Lower lobe of right lung (tissue), 2 donors: ENCODE measurements around the gene RAD54L. TPM values are rescaled to one million over a fixed set of nuclear protein-coding genes. Genes with fewer than 3 reads are reported as not detected.
A peak's percentile ranks its signal among the peaks of the same experiment; 100 is the strongest.

Source experiments
- ATAC-seq, 2 donors: fragments of 200-7000 bp; cut with Tn5 transposase; one replicate each; pipeline ENCODE4 v1.9.1; 2020 to 2022; ENCODE audit warnings: mild to moderate bottlenecking in 2 of 2, moderate library complexity in 2 of 2
- DNase-seq: peaks from one replicate; pipeline ENCODE4 v3.0.0-alpha.2; 2020
- H3K27ac ChIP-seq: fragments of 200-600 bp; one replicate; pipeline ENCODE4 v1.8.0; 2022
- H3K27me3 ChIP-seq: fragments of 200-600 bp; one replicate; pipeline ENCODE4 v1.8.0; 2022; ENCODE audit warnings: low read depth
- H3K36me3 ChIP-seq: fragments of 200-600 bp; one replicate; pipeline ENCODE4 v1.8.0; 2022; ENCODE audit warnings: mild to moderate bottlenecking
- H3K4me1 ChIP-seq: fragments of 200-600 bp; one replicate; pipeline ENCODE4 v1.8.0; 2022
- H3K4me3 ChIP-seq: fragments of 200-600 bp; one replicate; pipeline ENCODE4 v1.8.0; 2022; ENCODE audit warnings: mild to moderate bottlenecking
- H3K9me3 ChIP-seq: fragments of 200-600 bp; one replicate; pipeline ENCODE4 v1.8.0; 2022
- intact Hi-C: fragments of 100-400 bp; cut with DNase I; formaldehyde crosslinking; loops from one replicate; pipeline ENCODE4 v1.11.0; 2022
- long read RNA-seq: library from polyadenylated mRNA; unstranded; transcript quantifications from one replicate; pipeline ENCODE4 v2.0.0, GENCODE V29; 2021
- total RNA-seq: library from RNA; stranded (reverse); fragmentation: NEBNext Ultra II Directional; extraction: Animal tissue kit (Norgen Biotek cat#: 25700); gene quantifications from one replicate; pipeline ENCODE4 v1.2.1, GENCODE V29; 2021
- TF ChIP-seq, protein P1 (sequence below): fragments of 200-600 bp; IDR thresholded peaks from one replicate; pipeline ENCODE4 v1.8.0; 2022; ENCODE audit warnings: antibody characterized with exemption, mild to moderate bottlenecking
- donor health status: DM: no; HTN: yes; CAD: no; lungs with severe emphysema.

The RAD54L gene
- 1.7 TPM for total RNA-seq
- long read RNA-seq, partial matches to known transcripts, result 0 of 3 reads
- long read RNA-seq, other reads (novel, unspliced or antisense), result 2 of 3 reads

DNA sequence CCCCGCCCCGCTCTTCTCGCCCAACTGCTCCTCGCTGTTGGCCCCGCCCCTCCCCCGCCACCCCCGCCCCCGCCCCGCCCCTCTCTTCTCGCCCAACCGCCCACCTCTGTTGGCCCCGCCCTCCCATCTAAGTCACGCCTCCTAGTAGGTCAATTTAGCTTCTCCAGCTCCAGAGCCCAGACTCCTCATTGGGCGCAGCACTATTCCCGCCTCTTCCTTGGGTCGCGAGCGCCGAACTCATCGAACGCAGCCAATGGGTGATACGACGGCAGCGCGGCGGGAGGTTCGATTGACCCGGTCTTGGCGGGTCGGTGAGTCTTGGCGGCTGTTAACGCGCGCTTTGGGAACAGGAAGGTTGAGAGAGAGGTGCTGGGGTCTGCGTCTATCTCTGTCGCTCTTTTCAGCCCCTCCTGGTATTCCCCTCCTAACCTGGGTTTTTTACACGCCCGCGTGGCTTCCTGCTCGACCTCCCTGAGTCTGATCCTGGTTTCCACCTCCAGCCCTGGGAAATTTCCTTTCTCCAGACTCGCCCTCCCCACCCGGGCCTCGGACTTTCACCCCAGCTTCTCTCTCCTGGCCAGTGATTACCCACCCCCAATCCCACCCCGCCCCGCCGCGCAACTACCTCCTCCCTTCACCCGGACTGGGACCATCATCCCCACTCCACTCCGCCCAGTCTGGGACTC lies at the start of gene RAD54L:
Gene RAD54L, plus strand, starts transcription at position 328 of the 686 bp plus-strand sequence. CDS start 643 bp downstream, outside the sequence.
- no peaks in the 10 kb centered on the region for H3K27me3 ChIP-seq
- intact Hi-C loops, result no loop called here
- peaks cover 11% of the 10 kb centered on the region for H3K4me1 ChIP-seq
- no peaks in the 10 kb centered on the region for H3K9me3 ChIP-seq
- DNase-seq (peak; percentile 98), ATAC-seq (peak; percentile 97 to 98)
- peak within 1 kb of the TSS; percentile 72 for H3K27ac ChIP-seq
- peak within 1 kb of the TSS; percentile 70 for H3K4me3 ChIP-seq
- no peaks in the 10 kb centered on the region for H3K36me3 ChIP-seq
- TF ChIP-seq, protein P1, sequence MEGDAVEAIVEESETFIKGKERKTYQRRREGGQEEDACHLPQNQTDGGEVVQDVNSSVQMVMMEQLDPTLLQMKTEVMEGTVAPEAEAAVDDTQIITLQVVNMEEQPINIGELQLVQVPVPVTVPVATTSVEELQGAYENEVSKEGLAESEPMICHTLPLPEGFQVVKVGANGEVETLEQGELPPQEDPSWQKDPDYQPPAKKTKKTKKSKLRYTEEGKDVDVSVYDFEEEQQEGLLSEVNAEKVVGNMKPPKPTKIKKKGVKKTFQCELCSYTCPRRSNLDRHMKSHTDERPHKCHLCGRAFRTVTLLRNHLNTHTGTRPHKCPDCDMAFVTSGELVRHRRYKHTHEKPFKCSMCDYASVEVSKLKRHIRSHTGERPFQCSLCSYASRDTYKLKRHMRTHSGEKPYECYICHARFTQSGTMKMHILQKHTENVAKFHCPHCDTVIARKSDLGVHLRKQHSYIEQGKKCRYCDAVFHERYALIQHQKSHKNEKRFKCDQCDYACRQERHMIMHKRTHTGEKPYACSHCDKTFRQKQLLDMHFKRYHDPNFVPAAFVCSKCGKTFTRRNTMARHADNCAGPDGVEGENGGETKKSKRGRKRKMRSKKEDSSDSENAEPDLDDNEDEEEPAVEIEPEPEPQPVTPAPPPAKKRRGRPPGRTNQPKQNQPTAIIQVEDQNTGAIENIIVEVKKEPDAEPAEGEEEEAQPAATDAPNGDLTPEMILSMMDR, result no peak

DNA sequence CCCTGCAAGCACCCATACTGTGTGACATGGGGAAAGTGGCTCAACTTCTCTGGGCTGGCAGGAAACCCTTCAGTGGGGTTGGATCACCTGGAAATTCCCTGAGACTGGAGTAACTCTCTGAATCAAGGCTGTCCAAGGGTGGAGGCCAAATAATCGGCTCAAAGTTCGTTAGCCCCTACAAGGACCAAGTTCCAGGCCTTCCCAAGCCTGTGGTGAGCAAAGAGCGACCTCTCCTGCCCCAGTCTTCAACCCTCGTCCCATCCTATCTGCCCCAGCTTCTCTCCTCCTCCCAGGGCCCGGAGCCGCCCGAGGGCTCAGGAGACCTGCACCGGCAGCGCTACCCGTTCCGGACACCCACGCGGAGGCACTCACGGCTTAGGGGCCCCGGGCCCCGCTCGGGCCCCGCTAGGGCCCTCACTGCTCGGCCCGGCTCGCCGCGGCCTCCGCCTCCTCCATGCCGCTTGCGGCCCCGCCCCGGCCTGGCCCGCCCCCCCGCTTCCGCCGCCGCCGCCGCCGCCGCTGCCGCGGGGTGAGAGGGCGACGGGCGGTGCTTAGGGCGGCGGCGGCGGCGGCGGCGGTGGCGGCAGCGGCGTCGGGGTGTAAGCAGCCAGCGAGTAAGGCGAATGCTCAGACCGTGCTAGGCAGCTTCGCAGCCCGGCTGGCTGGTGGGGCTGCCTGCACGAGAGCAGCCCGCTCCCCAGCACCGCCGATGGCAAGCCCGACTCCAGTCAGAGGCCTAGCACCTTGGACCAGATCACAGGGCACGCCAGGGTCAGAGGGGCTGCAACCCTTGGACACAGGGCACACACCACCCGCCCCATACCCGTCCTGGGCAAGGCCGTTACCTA lies 49.4 kb upstream of the RAD54L start, which contains the start of gene POMGNT1:
Gene POMGNT1, minus strand, starts transcription at position 471 of the 848 bp plus-strand sequence. CDS start 613 bp downstream, outside the sequence.
- Histone ChIP-seq H3K36me3 (peaks cover 35% of the 10 kb centered on the region), H3K27me3 (no peaks in the 10 kb centered on the region), H3K4me3 (peak within 1 kb of the TSS; percentile 93), H3K27ac (peak within 1 kb of the TSS; percentile 85), H3K9me3 (no peaks in the 10 kb centered on the region), H3K4me1 (peaks cover 24% of the 10 kb centered on the region)
- ATAC-seq, result peak; percentile 94 to 97
- intact Hi-C loops, result no loop called here
- TF ChIP-seq, protein P1, result no peak
- peak; percentile 74 for DNase-seq

DNA sequence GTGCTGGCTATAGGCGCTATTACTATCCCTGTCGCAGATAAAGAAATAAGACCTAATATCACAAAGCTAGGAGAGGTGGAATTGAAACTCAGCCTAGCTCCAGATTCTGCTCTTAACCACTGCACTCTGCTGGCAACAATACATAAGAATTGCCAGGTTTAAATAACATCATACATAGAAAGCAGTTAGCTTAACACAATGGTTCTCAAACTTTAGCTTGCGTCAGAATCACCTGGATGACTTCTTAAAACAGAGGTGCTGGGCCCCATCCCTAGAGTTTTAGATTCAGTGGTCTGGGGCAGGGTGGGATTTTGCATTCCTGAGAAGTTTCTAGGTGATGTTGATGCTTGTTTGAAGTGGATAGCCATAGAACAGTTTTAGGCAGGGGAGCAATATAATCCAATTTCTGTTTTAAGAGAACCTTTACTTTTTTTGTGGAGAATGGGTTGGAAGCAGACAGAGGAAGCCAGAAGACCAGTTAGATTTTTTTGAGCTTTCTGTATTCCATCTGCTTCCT lies 48.3 kb upstream of the RAD54L start:
- Histone ChIP-seq H3K27ac (no peak overlapping the region), H3K4me3 (peak overlapping the region; percentile 93)
- intact Hi-C loops, result no loop called here

DNA sequence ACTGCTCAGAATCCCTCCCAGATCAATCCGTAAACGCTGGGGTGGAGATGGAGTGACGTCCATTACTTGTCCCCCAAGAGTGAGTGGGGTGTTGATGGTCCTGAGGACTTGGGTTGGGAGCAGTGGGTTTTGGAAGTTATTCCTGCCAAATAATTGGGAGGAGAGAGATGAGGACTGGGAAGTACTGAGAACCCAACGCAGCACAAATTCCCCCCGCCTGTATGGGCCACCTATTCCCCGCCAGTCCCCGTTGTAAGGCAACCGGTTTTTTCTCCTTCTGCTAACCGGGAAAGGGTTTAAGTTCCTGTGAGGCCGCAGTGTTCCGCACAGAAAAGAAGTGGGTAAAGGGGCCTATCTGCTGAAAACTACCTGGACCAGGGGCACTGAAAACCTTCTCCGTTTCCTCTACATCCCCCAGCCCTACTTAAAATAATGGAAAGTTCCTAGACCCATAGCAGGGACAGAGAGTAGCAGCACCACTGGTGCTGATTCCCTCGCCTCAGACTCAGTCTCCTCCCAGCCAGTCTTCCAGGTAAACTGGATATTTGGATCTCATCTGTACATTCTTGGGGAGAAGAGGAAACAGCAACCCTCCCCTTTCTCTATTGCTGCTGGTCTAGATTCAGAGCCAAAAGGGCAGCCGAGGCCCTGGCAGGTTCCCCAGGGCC lies 43.7 kb upstream of the RAD54L start:
- Histone ChIP-seq H3K4me3 (peak overlapping the region; percentile 76), H3K36me3 (no peaks in the 10 kb centered on the region), H3K27ac (peak overlapping the region; percentile 72), H3K27me3 (no peaks in the 10 kb centered on the region), H3K4me1 (peaks cover 23% of the 10 kb centered on the region), H3K9me3 (no peaks in the 10 kb centered on the region)
- intact Hi-C loops, result no loop called here
- ATAC-seq (peak; percentile 6 to 38), DNase-seq (no peak)
- TF ChIP-seq, protein P1, result no peak

More for the DNA sequence above, 48.3 kb upstream of the RAD54L start:
- ATAC-seq, result no peak
- TF ChIP-seq, protein P1, result no peak
- Histone ChIP-seq H3K4me1 (peaks cover 32% of the 10 kb centered on the region), H3K9me3 (no peaks in the 10 kb centered on the region), H3K27me3 (no peaks in the 10 kb centered on the region), H3K36me3 (peaks cover 24% of the 10 kb centered on the region)
- DNase-seq, result no peak

DNA sequence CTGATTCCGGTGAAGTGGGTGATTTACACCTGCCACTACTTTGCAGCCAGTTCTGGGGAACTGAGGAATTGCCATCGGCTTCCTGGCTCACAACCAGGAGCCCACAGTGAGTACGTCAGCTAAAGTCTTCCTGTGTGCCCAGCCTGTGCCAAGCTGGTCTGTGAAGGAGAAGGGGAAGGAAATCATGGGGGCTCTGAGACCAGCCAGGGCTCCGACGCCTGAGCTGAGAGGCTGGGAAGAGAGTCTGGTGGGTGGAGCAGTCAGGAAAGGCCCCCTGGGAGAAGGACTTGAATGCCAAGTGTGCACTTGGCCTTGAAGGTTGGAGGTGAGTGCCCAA lies 43.2 kb upstream of the RAD54L start:
- peak; percentile 33 to 37 for ATAC-seq
- peak overlapping the region; percentile 76 for H3K4me3 ChIP-seq
- intact Hi-C loops, result no loop called here

More for the DNA sequence above, 43.2 kb upstream of the RAD54L start:
- TF ChIP-seq, protein P1, result no peak
- H3K27ac ChIP-seq, result peak overlapping the region; percentile 72
- H3K36me3 ChIP-seq, result no peaks in the 10 kb centered on the region
- no peaks in the 10 kb centered on the region for H3K9me3 ChIP-seq
- DNase-seq, result no peak
- H3K27me3 ChIP-seq, result no peaks in the 10 kb centered on the region
- peaks cover 18% of the 10 kb centered on the region for H3K4me1 ChIP-seq
